OCI-LY3 (cell line): ENCODE data around the gene SFT2D1.

Source experiments
- CTCF ChIP-seq: fragments of 200-600, 300-600 bp; sonication (generic); IDR thresholded peaks from 2 replicates; pipeline ENCODE4 v1.5.1; 2014; ENCODE audit warnings: antibody characterized with exemption, low read length, low read depth
- EZH2phosphoT487 ChIP-seq: fragments of 200-600 bp; shearing (Covaris generic); IDR thresholded peaks from 2 replicates; pipeline ENCODE4 v1.6.1; 2018; ENCODE audit warnings: antibody characterized with exemption, mixed run types, low read depth

- TF ChIP-seq CTCF (no peak), EZH2phosphoT487 (no peak)
These were observed 32.4 kb downstream of the SFT2D1 start for GRCh38 chr6:166309977-166310376.
